ENCODE measurements around the gene SYT1.

SYT1 gene

GRCh38 chr12:78891646-78892353, 27.2 kb downstream of the SYT1 start:
- DNase-seq (ENCODE audit: low read depth) = no peak

- DNase-seq (ENCODE audit: low read depth) = no peak
Measured at GRCh38 chr12:78898416-78898815, 33.8 kb downstream of the SYT1 start.

GRCh38 chr12:78914859-78915331, 50.3 kb downstream of the SYT1 start:
- DNase-seq (ENCODE audit: low read depth) = no peak

- no peak for DNase-seq (ENCODE audit: low read depth)
Measured at GRCh38 chr12:78916845-78917480, 52.4 kb downstream of the SYT1 start.

GRCh38 chr12:78917513-78917912, 52.9 kb downstream of the SYT1 start:
- DNase-seq (ENCODE audit: low read depth) = no peak

- no peak for DNase-seq (ENCODE audit: low read depth)
Measured at GRCh38 chr12:78918268-78918667, 53.7 kb downstream of the SYT1 start.

- no peak for DNase-seq (ENCODE audit: low read depth)
Measured at GRCh38 chr12:78928200-78929074, 63.9 kb downstream of the SYT1 start.

GRCh38 chr12:78929075-78929418, 64.5 kb downstream of the SYT1 start:
- no peak for DNase-seq (ENCODE audit: low read depth)

GRCh38 chr12:78931466-78931990, 67.0 kb downstream of the SYT1 start:
- DNase-seq (ENCODE audit: low read depth) = no peak

GRCh38 chr12:78933014-78933413, 68.4 kb downstream of the SYT1 start:
- no peak for DNase-seq (ENCODE audit: low read depth)

- no peak for DNase-seq (ENCODE audit: low read depth)
Measured at GRCh38 chr12:78938341-78939084, 73.9 kb downstream of the SYT1 start.

GRCh38 chr12:78949532-78949931, 85.0 kb downstream of the SYT1 start:
- DNase-seq (ENCODE audit: low read depth) = no peak

GRCh38 chr12:78951803-78952551, 87.4 kb downstream of the SYT1 start:
- no peak for DNase-seq (ENCODE audit: low read depth)

- no peak for DNase-seq (ENCODE audit: low read depth)
Measured at GRCh38 chr12:78952552-78952929, 88.0 kb downstream of the SYT1 start.

- no peak for DNase-seq (ENCODE audit: low read depth)
Measured at GRCh38 chr12:78958941-78959340, 94.4 kb downstream of the SYT1 start.

- DNase-seq (ENCODE audit: low read depth) = no peak
Measured at GRCh38 chr12:78959556-78959955, 95.0 kb downstream of the SYT1 start.

- no peak for DNase-seq (ENCODE audit: low read depth)
Measured at GRCh38 chr12:78961171-78961570, 96.6 kb downstream of the SYT1 start.

GRCh38 chr12:78963439-78964227, 99.1 kb downstream of the SYT1 start:
- DNase-seq (ENCODE audit: low read depth) = no peak

GRCh38 chr12:78964521-78964920, 99.9 kb downstream of the SYT1 start:
- no peak for DNase-seq (ENCODE audit: low read depth)

GRCh38 chr12:78966062-78966461, 101.5 kb downstream of the SYT1 start:
- DNase-seq (ENCODE audit: low read depth) = no peak

Measured in activated T-cell treated with anti-CD3 and anti-CD28 coated beads for 48 hours (primary cell).